GM18861 (cell line): ENCODE data around the gene PERM1.

Experiments
- ATAC-seq: cut with Tn5 transposase; IDR thresholded peaks from one replicate; pipeline ENCODE4 v1.9.1; 2021; ENCODE audit not compliant: unreplicated experiment

PERM1 gene

GRCh38 chr1:966135-966703, 15.7 kb downstream of the PERM1 start, which contains the start of gene PLEKHN1:
PLEKHN1 (plus strand) TSS chr1:966482; CDS start chr1:966532, 50 bp downstream.
- ATAC-seq = no peak

- no peak for ATAC-seq
These were observed 16.3 kb downstream of the PERM1 start for GRCh38 chr1:965526-966134.

- ATAC-seq = no peak
These were observed 17.0 kb downstream of the PERM1 start for GRCh38 chr1:964691-965525.

- no peak for ATAC-seq
These were observed 18.0 kb downstream of the PERM1 start for GRCh38 chr1:963746-964525.

- no peak for ATAC-seq
These were observed 18.6 kb downstream of the PERM1 start for GRCh38 chr1:963301-963651.

- no peak for ATAC-seq
These were observed 19.3 kb downstream of the PERM1 start for GRCh38 chr1:962381-963300.

- ATAC-seq = no peak
These were observed 20.7 kb downstream of the PERM1 start for GRCh38 chr1:961132-961669.

- no peak for ATAC-seq
These were observed 21.3 kb downstream of the PERM1 start, which contains the start of gene KLHL17 for GRCh38 chr1:960363-961131. KLHL17 (plus strand) TSS chr1:960584; CDS start chr1:960694, 110 bp downstream.

- no peak for ATAC-seq
These were observed 22.0 kb downstream of the PERM1 start for GRCh38 chr1:959731-960362.

GRCh38 chr1:958823-959730, 22.8 kb downstream of the PERM1 start, which contains the start of gene NOC2L:
NOC2L (minus strand) TSS chr1:959256; CDS start chr1:959240, 16 bp downstream.
- peak; percentile 61 for ATAC-seq

- ATAC-seq = no peak
These were observed 25.3 kb downstream of the PERM1 start for GRCh38 chr1:956636-957035.

GRCh38 chr1:955474-955873, 26.4 kb downstream of the PERM1 start:
- no peak for ATAC-seq

GRCh38 chr1:954927-955326, 27.0 kb downstream of the PERM1 start:
- ATAC-seq = no peak

GRCh38 chr1:953524-954320, 28.2 kb downstream of the PERM1 start:
- ATAC-seq = no peak

GRCh38 chr1:952603-953002, 29.3 kb downstream of the PERM1 start:
- ATAC-seq = no peak

GRCh38 chr1:952201-952600, 29.7 kb downstream of the PERM1 start:
- no peak for ATAC-seq

GRCh38 chr1:951364-951763, 30.5 kb downstream of the PERM1 start:
- ATAC-seq = no peak
